Stimulated activated CD8-positive, alpha-beta memory T cell treated with anti-CD3 and anti-CD28 coated beads, Interleukin-12 subunit alpha, Interleukin-12 subunit beta, amount 100 ng/mL, for 4 hours (primary cell): ENCODE data around the gene TUBB4B.

Experiments
- DNase-seq: peaks from one replicate; pipeline ENCODE4 v3.0.0-alpha.2; 2020; ENCODE audit warnings: low read depth

The TUBB4B gene

GRCh38 chr9:137270929-137271695, 30.0 kb downstream of the TUBB4B start:
- DNase-seq = no peak

DNA sequence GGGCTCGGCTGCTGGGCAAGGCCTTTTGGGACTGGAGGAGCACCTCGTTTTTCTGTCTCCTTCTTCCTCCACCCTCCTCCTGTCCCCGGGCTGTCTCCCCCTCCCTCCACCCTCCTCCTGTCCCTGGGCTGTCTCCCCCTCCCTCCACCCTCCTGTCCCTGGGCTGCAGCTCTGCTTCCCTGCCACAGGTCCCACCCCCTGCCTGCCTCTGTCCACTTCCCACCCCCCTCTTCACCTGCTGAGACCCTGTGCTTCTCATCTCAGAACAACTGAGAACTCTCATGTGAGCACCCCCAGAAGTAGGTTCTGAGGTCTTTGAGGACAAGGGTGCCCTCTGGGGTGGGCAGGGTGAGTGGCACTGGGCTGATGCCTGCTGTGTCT, 30.6 kb downstream of the TUBB4B start:
- DNase-seq = no peak

- no peak for DNase-seq
Measured at GRCh38 chr9:137272241-137273094, 31.4 kb downstream of the TUBB4B start.

DNA sequence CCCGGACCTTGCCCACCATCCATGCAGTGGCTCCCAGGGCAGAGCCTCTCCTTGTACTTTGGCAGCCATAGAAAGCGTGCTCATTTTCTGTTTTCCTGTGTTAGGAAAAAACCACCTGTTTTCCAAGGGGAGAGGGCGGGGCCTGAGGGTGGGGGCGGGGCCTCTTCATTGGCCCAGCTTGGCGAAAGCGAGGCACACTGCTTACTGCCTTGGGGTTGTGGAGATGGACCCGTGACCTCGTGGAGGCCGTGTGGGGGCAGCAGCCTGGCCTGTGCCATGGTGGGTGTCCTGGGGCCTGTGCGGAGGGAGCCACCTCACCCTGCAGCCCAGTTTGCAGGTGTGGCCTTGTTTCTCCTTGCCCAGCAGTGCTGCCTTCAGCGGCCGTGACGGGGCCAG, 32.0 kb downstream of the TUBB4B start:
- no peak for DNase-seq

- DNase-seq = no peak
Measured at GRCh38 chr9:137273611-137274320, 32.7 kb downstream of the TUBB4B start.

- no peak for DNase-seq
Measured at GRCh38 chr9:137275203-137275587, 34.1 kb downstream of the TUBB4B start.

GRCh38 chr9:137275588-137276472, 34.7 kb downstream of the TUBB4B start:
- DNase-seq = no peak

DNA sequence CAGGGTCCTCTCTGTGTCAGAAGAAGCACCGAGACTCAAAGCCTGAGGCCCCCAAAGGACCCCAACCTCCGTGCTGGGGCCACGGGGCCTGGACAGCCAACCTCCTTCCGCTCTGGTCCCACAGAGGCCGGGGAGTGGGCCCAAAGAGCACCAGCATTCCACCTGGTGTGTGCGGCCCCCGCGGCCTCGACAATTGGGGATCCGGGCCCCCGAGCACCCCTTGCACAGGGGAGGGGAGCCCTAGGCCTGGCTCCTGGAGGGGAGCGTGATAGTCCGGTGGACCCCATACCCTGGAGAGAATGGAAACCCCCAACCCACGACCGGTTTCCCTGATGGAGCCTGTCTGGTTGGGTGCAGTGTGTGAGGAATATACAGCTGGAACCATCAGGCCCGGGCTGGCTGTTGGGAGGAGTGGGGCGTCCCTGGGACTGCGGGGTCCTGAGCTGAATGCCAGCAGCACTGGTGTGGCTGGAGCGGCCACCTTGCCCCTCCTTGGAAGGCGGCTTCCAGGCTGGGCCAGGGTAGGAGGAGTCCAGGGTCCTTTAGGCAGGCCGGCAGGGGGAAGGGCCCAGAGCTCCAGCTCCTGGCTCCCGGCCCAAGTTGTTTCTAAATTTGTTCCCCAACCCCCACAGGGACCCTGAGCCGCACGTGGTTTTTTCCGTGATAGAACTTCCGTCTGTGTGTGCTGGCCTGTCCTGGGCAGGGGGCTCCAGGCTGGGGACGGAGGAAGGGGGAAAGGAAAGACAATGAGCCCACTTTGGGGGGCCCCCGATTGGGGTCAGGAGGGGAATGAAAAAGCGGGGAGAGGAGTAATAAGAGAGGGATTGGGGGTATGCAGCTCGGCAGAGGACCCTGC, 35.6 kb downstream of the TUBB4B start:
- no peak for DNase-seq

DNA sequence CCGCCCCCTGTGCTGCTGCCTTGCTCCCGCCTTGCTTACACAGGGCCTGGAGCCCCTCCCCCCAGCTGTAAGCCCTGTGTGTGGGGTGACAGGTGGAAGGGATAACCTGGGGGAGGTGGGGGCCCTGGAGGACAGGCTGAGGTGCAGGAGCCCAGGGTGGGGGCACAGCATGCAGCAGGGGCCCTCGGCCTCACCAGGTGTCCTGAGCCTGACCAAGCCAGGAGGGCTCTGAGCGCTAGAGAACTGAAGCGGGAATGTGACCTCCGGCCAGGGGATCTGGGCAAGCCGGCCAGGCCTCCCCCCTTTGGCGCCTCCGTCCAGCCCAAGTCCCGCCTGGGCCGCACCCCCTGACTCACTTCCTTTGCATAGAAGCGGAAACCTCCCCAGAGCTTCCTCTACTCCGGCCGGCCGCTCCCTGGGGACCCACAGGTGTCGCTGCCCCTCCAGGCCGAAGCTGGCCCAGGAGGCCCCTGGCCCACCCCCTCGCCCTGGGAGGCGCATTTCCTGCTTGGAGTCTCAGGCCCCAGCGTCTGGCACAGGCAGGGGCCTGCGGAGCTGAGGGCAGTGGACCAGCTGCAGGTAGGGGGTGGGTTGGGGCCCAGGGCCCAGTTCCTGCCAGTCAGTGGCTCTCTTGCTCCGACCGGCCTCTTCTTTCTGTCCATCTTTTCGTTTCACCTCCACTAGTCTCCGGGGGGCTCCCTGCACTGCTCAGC, 36.4 kb downstream of the TUBB4B start, which contains the start of gene TOR4A:
TSS of gene TOR4A (plus strand) at position 398 of the 713 bp plus-strand sequence. CDS start 964 bp downstream, outside the sequence.
- no peak for DNase-seq

GRCh38 chr9:137278061-137278701, 37.1 kb downstream of the TUBB4B start:
- no peak for DNase-seq

DNA sequence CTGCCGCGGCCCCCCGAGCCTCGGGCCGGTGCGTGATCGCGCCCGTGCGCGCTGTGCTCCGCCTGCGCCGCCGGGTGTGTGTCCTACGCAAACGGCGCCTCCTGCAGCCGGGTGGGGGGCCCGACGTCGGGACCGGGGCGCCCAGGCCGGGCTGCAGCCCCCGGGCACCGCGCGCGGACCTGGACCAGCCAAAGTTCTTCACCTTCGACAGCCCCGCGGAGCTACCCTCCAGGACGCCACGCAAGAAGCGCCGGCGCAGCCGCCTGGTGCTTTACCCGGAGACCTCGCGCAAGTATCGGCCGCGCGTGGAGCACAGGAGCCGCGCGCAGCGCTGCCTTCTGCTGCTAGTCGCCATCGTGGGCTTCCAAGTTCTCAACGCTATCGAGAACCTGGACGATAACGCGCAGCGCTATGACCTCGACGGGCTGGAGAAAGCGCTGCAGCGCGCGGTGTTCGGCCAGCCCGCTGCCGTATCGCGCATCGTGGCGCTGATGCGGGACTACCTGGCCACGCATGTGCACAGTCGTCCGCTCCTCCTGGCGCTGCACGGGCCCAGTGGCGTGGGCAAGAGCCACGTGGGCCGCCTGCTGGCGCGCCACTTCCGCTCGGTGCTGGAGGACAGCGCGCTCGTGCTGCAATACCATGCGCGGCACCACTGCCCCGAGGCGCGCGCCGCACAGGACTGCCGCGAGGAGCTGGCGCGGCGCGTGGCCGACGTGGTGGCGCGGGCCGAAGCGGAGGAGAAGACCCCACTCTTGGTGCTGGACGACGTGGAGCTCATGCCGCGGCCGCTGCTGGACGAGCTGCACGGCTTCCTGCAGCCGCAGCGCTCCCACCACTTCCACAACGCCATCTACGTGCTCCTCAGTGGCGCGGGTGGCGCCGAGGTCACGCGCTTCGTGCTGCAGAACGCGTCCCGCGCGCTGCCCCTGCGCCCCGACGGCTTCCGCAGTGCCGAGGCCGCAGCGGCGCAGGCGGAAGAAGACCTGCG, 37.9 kb downstream of the TUBB4B start:
- no peak for DNase-seq

DNA sequence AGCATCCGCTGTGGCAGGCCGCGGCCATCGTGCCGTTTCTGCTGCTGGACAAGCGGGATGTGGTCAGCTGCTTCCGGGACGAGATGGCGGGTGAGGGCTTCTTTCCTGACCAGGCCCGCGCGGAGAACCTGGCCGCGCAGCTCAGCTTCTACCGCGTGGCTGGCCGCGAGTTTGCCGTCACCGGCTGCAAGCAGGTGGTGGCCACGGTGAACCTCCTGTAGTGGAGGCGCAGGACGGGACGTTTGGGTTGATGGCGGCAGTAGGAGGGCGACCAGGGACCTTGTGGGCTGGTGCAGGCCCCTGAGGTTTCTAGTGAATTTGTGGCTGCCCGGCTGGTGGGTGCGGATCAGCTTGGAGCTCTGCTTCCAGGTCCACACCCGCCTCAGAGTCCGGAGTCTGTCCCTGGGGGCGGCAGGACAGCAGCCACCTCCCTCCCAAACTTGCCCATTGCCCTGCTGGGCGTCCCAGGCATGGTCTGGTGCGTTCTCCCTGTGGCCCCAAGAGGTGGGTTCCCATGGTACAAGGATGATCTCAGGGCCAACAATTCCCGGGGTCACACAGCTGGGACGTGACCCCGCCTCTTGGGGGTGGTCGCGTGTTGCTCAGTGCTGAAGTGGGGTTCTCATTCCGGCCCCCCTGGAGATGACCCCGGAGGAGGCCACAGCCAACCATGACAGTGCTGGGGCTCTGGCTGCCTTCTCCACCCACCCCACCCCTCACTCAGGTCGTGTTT, 38.8 kb downstream of the TUBB4B start:
- DNase-seq = no peak

GRCh38 chr9:137280474-137281344, 39.6 kb downstream of the TUBB4B start:
- no peak for DNase-seq

DNA sequence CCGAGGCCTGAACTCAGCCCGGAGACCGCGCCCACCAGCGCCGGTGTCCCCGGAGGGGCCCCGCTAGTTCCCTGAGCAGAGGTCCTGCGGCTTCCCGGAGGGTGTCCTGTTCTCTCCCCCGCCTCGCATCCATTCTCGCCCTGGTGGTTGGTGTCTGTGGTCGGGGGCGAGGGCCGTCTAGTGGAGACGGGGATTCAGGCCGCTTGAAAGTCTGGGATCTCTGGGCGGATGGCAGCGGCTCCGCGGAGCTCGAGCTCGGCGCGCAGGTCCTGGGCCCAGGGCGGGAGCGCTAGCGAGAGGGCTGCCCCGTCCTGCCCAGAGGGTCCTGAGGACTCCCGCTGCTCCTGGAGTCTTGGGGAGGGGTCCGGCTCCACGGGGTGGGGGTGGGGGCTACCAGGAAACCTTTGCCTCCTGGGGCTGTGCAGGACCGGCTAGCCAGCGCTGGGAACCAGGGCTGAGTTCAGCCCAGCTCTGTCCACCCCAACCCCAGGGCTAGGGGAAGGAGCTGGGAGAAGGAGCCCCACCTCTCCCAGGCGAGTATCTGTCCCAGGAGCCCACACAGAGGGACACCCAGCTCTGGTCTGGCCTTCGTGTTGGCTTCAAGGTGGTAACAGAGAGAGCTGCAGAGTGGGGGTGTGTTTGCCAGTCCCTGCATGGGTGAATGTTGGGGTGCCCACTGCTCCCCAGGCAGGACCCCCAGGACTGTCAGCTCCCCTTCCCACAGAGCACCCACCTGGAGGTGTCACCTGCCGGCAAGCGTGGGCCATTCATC, 40.4 kb downstream of the TUBB4B start:
- DNase-seq = no peak

- no peak for DNase-seq
Measured at GRCh38 chr9:137286975-137287383, 45.9 kb downstream of the TUBB4B start.

DNA sequence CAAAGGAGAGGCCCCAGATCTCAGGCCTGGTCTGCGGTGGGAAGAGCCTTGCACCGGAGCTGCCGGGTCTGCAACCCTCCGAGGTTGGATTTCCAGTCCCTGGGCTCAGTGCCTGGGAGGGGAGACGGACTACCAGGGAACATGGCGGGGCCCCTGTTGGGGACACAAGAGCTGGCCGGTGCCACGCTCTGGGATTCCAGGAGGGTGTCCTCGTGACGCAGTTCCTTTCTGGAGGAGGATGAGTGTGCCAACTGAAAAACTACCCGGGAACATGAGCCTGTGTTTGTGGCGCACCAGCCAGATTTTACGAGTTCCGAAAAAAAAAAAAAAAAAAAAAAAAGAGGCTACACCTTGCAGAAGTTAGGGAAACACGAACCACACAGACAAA, 52.0 kb downstream of the TUBB4B start:
- DNase-seq = no peak
